Effector memory CD8-positive, alpha-beta T cell (primary cell): Measurements from ENCODE around the gene PLIN5.
"Not testable (repeated sequence)": the region's sequence is repeated elsewhere in the genome, so short reads cannot be mapped to it uniquely, and the experiment has no call there.

Source experiments
- ATAC-seq: fragments of 150-1000 bp; cut with Tn5 transposase; replicated peaks from 2 replicates; pipeline ENCODE4 v1.10.0; 2021; ENCODE audit warnings: mild to moderate bottlenecking, moderate library complexity
- DNase-seq, 3 experiments: peaks; one replicate each; pipeline ENCODE4 v3.0.0; 2021
- H3K27ac Mint-ChIP-seq, 2 donors: one replicate each; pipeline ENCODE4 v1.8.0; 2022; ENCODE audit warnings: mild to moderate bottlenecking in 2 of 2, mixed read lengths in 2 of 2, moderate library complexity in 2 of 2
- H3K27me3 Mint-ChIP-seq, 2 donors: one replicate each; pipeline ENCODE4 v1.8.0; 2022; ENCODE audit warnings: mixed read lengths in 2 of 2
- H3K36me3 Mint-ChIP-seq: one replicate; pipeline ENCODE4 v1.8.0; 2022; ENCODE audit warnings: mild to moderate bottlenecking, moderate library complexity, mixed read lengths; ENCODE audit not compliant: insufficient read depth
- H3K4me1 Mint-ChIP-seq, 2 donors: one replicate each; pipeline ENCODE4 v1.8.0; 2022; ENCODE audit warnings: low read depth in 2 of 2, mixed read lengths in 2 of 2
- H3K4me3 Mint-ChIP-seq, 2 donors: one replicate each; pipeline ENCODE4 v1.8.0; 2022; ENCODE audit warnings: mild to moderate bottlenecking in 2 of 2, mixed read lengths in 2 of 2, moderate library complexity in 2 of 2
- H3K9me3 Mint-ChIP-seq, 2 donors: one replicate each; pipeline ENCODE4 v1.8.0; 2022; ENCODE audit warnings: mixed read lengths in 2 of 2

The PLIN5 gene

GRCh38 chr19:4533334-4533733 is 1.7 kb downstream of the PLIN5 start:
- peaks cover 6 to 45% of the 10 kb centered on the region in 2 donors for H3K27me3 Mint-ChIP-seq

GRCh38 chr19:4531562-4532165 is 3.4 kb downstream of the PLIN5 start:
- DNase-seq: no peak
- H3K9me3 Mint-ChIP-seq: no peaks in the 10 kb centered on the region
- ATAC-seq: no peak
- H3K27ac Mint-ChIP-seq: no peak overlapping the region
- H3K4me1 Mint-ChIP-seq: no peaks in the 10 kb centered on the region
- H3K36me3 Mint-ChIP-seq: peaks cover 4% of the 10 kb centered on the region
- H3K4me3 Mint-ChIP-seq: no peak overlapping the region
- H3K27me3 Mint-ChIP-seq: peaks cover 6 to 31% of the 10 kb centered on the region in 2 donors

More at GRCh38 chr19:4533334-4533733, 1.7 kb downstream of the PLIN5 start:
- no peak for ATAC-seq
- H3K9me3 Mint-ChIP-seq: no peaks in the 10 kb centered on the region
- H3K36me3 Mint-ChIP-seq: peaks cover 4% of the 10 kb centered on the region
- H3K4me1 Mint-ChIP-seq: no peaks in the 10 kb centered on the region
- no peak for DNase-seq
- H3K27ac Mint-ChIP-seq: no peak overlapping the region
- no peak overlapping the region for H3K4me3 Mint-ChIP-seq

GRCh38 chr19:4529924-4530522 is 5.0 kb downstream of the PLIN5 start:
- H3K4me1 Mint-ChIP-seq: no peaks in the 10 kb centered on the region
- ATAC-seq (no peak), DNase-seq (no peak)
- H3K27me3 Mint-ChIP-seq: peaks cover 0 to 20% of the 10 kb centered on the region in 2 donors
- H3K4me3 Mint-ChIP-seq: no peak overlapping the region
- no peaks in the 10 kb centered on the region for H3K9me3 Mint-ChIP-seq
- no peaks in the 10 kb centered on the region for H3K36me3 Mint-ChIP-seq
- H3K27ac Mint-ChIP-seq: peak overlapping the region in 1 of 2 donors; percentile 51

- Mint-ChIP-seq H3K9me3 (no peaks in the 10 kb centered on the region), H3K36me3 (no peaks in the 10 kb centered on the region), H3K4me3 (no peak overlapping the region), H3K27ac (no peak overlapping the region), H3K4me1 (no peaks in the 10 kb centered on the region), H3K27me3 (peaks cover 0 to 18% of the 10 kb centered on the region in 2 donors)
- no peak for DNase-seq
- ATAC-seq: no peak
Measured at GRCh38 chr19:4528843-4529242, 6.2 kb downstream of the PLIN5 start.

GRCh38 chr19:4527377-4527776 is 7.6 kb downstream of the PLIN5 start:
- H3K36me3 Mint-ChIP-seq, H3K27me3 Mint-ChIP-seq, H3K4me1 Mint-ChIP-seq, ATAC-seq, H3K4me3 Mint-ChIP-seq, H3K27ac Mint-ChIP-seq, H3K9me3 Mint-ChIP-seq, DNase-seq: not testable (repeated sequence)

- peaks cover 8 to 20% of the 10 kb centered on the region in 2 donors for H3K27me3 Mint-ChIP-seq
- ATAC-seq: no peak
Measured at GRCh38 chr19:4525563-4526002, 9.4 kb downstream of the PLIN5 start.

GRCh38 chr19:4524808-4525562 is 10.0 kb downstream of the PLIN5 start:
- ATAC-seq: peak; percentile 73
- peaks cover 10 to 16% of the 10 kb centered on the region in 2 donors for H3K27me3 Mint-ChIP-seq
- no peak overlapping the region for H3K27ac Mint-ChIP-seq
- H3K36me3 Mint-ChIP-seq: no peaks in the 10 kb centered on the region
- DNase-seq: peak; percentile 58 to 63 (median 61)
- no peaks in the 10 kb centered on the region for H3K4me1 Mint-ChIP-seq
- no peaks in the 10 kb centered on the region for H3K9me3 Mint-ChIP-seq
- H3K4me3 Mint-ChIP-seq: no peak overlapping the region

More at GRCh38 chr19:4525563-4526002, 9.4 kb downstream of the PLIN5 start:
- no peak for DNase-seq
- Mint-ChIP-seq H3K9me3 (no peaks in the 10 kb centered on the region), H3K27ac (no peak overlapping the region), H3K4me1 (no peaks in the 10 kb centered on the region), H3K4me3 (no peak overlapping the region), H3K36me3 (no peaks in the 10 kb centered on the region)

- DNase-seq: no peak
- Mint-ChIP-seq H3K27me3 (peaks cover 20 to 26% of the 10 kb centered on the region in 2 donors), H3K27ac (no peak overlapping the region)
Measured at GRCh38 chr19:4523306-4524110, 11.5 kb downstream of the PLIN5 start.

GRCh38 chr19:4522291-4523002 is 12.6 kb downstream of the PLIN5 start:
- Mint-ChIP-seq H3K9me3 (no peaks in the 10 kb centered on the region), H3K27me3 (peaks cover 21 to 34% of the 10 kb centered on the region in 2 donors), H3K4me1 (no peaks in the 10 kb centered on the region), H3K36me3 (no peaks in the 10 kb centered on the region), H3K4me3 (no peak overlapping the region), H3K27ac (no peak overlapping the region)
- ATAC-seq (no peak), DNase-seq (no peak)

More at GRCh38 chr19:4523306-4524110, 11.5 kb downstream of the PLIN5 start:
- H3K4me1 Mint-ChIP-seq: no peaks in the 10 kb centered on the region
- H3K9me3 Mint-ChIP-seq: no peaks in the 10 kb centered on the region
- no peaks in the 10 kb centered on the region for H3K36me3 Mint-ChIP-seq
- no peak for ATAC-seq
- H3K4me3 Mint-ChIP-seq: no peak overlapping the region

- ATAC-seq: no peak
- Mint-ChIP-seq H3K4me3 (no peak overlapping the region), H3K27ac (peak overlapping the region in 1 of 2 donors; percentile 28), H3K4me1 (no peaks in the 10 kb centered on the region), H3K36me3 (no peaks in the 10 kb centered on the region), H3K9me3 (no peaks in the 10 kb centered on the region), H3K27me3 (peaks cover 21 to 34% of the 10 kb centered on the region in 2 donors)
- no peak for DNase-seq
Measured at GRCh38 chr19:4521888-4522242, 13.2 kb downstream of the PLIN5 start.

GRCh38 chr19:4521170-4521887 is 13.7 kb downstream of the PLIN5 start:
- no peaks in the 10 kb centered on the region for H3K36me3 Mint-ChIP-seq
- no peaks in the 10 kb centered on the region for H3K4me1 Mint-ChIP-seq
- ATAC-seq (no peak), DNase-seq (no peak)
- peaks cover 21 to 34% of the 10 kb centered on the region in 2 donors for H3K27me3 Mint-ChIP-seq
- no peaks in the 10 kb centered on the region for H3K9me3 Mint-ChIP-seq
- no peak overlapping the region for H3K4me3 Mint-ChIP-seq
- H3K27ac Mint-ChIP-seq: peak overlapping the region in 1 of 2 donors; percentile 28

GRCh38 chr19:4519521-4520277 is 15.3 kb downstream of the PLIN5 start:
- no peak for DNase-seq
- ATAC-seq: no peak
- no peaks in the 10 kb centered on the region for H3K9me3 Mint-ChIP-seq

More at GRCh38 chr19:4519521-4520277, 15.3 kb downstream of the PLIN5 start:
- no peaks in the 10 kb centered on the region for H3K4me1 Mint-ChIP-seq
- H3K4me3 Mint-ChIP-seq: no peak overlapping the region
- H3K27me3 Mint-ChIP-seq: peaks cover 21 to 34% of the 10 kb centered on the region in 2 donors
- H3K27ac Mint-ChIP-seq: no peak overlapping the region
- no peaks in the 10 kb centered on the region for H3K36me3 Mint-ChIP-seq
